AG04450 (cell line): ENCODE results near the gene NDUFS7. TPM values are rescaled to one million over a fixed set of nuclear protein-coding genes. Genes with fewer than 3 reads are reported as not detected.

Experiments
- CTCF ChIA-PET: fragments of 300-600, 350-600 bp; formaldehyde crosslinking; extraction: SDS; loops from one replicate; lab custom pipeline; 2022; ENCODE audit warnings: antibody characterized with exemption, inconsistent platforms; lab: Charles Lee
- POLR2A ChIA-PET: fragments of 350-600 bp; formaldehyde crosslinking; extraction: SDS; loops from one replicate; lab custom pipeline; 2021; ENCODE audit warnings: antibody characterized with exemption, inconsistent platforms; lab: Yijun Ruan, JAX
- DNase-seq: peaks from one replicate; pipeline ENCODE4 v3.0.0-alpha.2; 2011; ENCODE audit warnings: low read depth, low spot score
- H3K27ac ChIP-seq: one replicate; pipeline ENCODE4 v1.5.1; 2012; ENCODE audit warnings: low read depth, low read length, control low read depth
- H3K27me3 ChIP-seq: one replicate; pipeline ENCODE4 v1.6.0; 2012; ENCODE audit warnings: low read length; ENCODE audit not compliant: control insufficient read depth, insufficient read depth
- H3K4me3 ChIP-seq: 2 replicates; pipeline ENCODE4 v1.5.1; 2011; ENCODE audit warnings: mild to moderate bottlenecking, low read depth, low read length, control low read depth
- H3K9me3 ChIP-seq: 2 replicates; pipeline ENCODE4 v1.5.1; 2012; ENCODE audit warnings: low read length; ENCODE audit not compliant: control insufficient read depth, insufficient read depth
- CTCF ChIP-seq: IDR thresholded peaks from 2 replicates; pipeline ENCODE4 v1.5.1; 2011; ENCODE audit warnings: low read depth, low read length, control low read depth, inconsistent platforms
- polyA minus RNA-seq: library from RNA; depleted of rRNA, polyadenylated mRNA; stranded (reverse); fragments of >200 nt; gene quantifications from 2 replicates; pipeline ENCODE4 v1.2.3, GENCODE V29; 2011; rRNA and poly(A)+ RNA removed
- polyA plus RNA-seq: library from polyadenylated mRNA; depleted of rRNA; stranded (reverse); fragments of >200 nt; gene quantifications from 2 replicates; pipeline ENCODE4 v1.2.3, GENCODE V29; 2011; rRNA removed

The NDUFS7 gene
- polyA plus RNA-seq (26.1 and 45.5 TPM in 2 replicates), polyA minus RNA-seq (12.4 and 13.2 TPM in 2 replicates)

GRCh38 chr19:1383312-1384084 lies at the start of gene NDUFS7:
TSS of gene NDUFS7 (plus strand) at chr19:1383907. CDS start at chr19:1383927, 20 bp downstream.
- Histone ChIP-seq H3K27ac (peak within 1 kb of the TSS; percentile 75), H3K9me3 (peaks cover 1% of the 10 kb centered on the region; the same call in 1 of the 2 replicates), H3K4me3 (peak within 1 kb of the TSS; percentile 91), H3K27me3 (no peaks in the 10 kb centered on the region)
- CTCF ChIA-PET, result no interaction called here
- POLR2A ChIA-PET, result interaction anchor here (0.6 to 1.1 kb wide), 7 partner anchors 13 to 139 kb away, joined by 3 to 8 read pairs (median 4); partner anchors contain the start of gene CIRBP
- TF ChIP-seq CTCF, result peak; percentile 27; the same call in 1 of the 2 replicates
- DNase-seq, result peak; percentile 85

- H3K4me3 ChIP-seq, result no peak overlapping the region
- H3K27me3 ChIP-seq, result peaks cover 5% of the 10 kb centered on the region
- no peak for TF ChIP-seq CTCF
- DNase-seq, result no peak
- POLR2A ChIA-PET, result no interaction called here
- H3K27ac ChIP-seq, result no peak overlapping the region
- no peaks in the 10 kb centered on the region; the same call in 1 of the 2 replicates for H3K9me3 ChIP-seq
- CTCF ChIA-PET, result no interaction called here
Observed at GRCh38 chr19:1336079-1336684, 47.5 kb upstream of the NDUFS7 start.

- ChIA-PET CTCF (no interaction called here), POLR2A (no interaction called here)
- TF ChIP-seq CTCF, result no peak
- no peak overlapping the region for H3K27ac ChIP-seq
- no peak overlapping the region for H3K4me3 ChIP-seq
- H3K27me3 ChIP-seq, result peaks cover 2% of the 10 kb centered on the region
- DNase-seq, result no peak
- H3K9me3 ChIP-seq, result no peaks in the 10 kb centered on the region; the same call in 1 of the 2 replicates
Observed at GRCh38 chr19:1340681-1341469, 42.8 kb upstream of the NDUFS7 start.

GRCh38 chr19:1343041-1343440 lies 40.7 kb upstream of the NDUFS7 start:
- Histone ChIP-seq H3K27ac (no peak overlapping the region), H3K9me3 (no peaks in the 10 kb centered on the region), H3K4me3 (no peak overlapping the region), H3K27me3 (peaks cover 2% of the 10 kb centered on the region)
- TF ChIP-seq CTCF, result no peak
- POLR2A ChIA-PET, result interaction anchor here (0.6 kb wide), 1 partner anchor 39 kb away, joined by 3 read pairs; no protein-coding TSS in a partner anchor
- CTCF ChIA-PET, result interaction anchor here (1.6 kb wide), 1 partner anchor 26 kb away, joined by 8 read pairs; no protein-coding TSS in a partner anchor
- DNase-seq, result no peak
